K562 (cell line): ENCODE measurements around the gene TBX1. TPM values are rescaled to one million over a fixed set of nuclear protein-coding genes. Genes with fewer than 3 reads are reported as not detected.

ENCODE experiments used
- ATAC-seq: fragments of 200-7000 bp; cut with Tn5 transposase; 3 replicates; pipeline ENCODE4 v1.9.1; 2020; ENCODE audit warnings: moderate library complexity
- BruUV-seq: library from RNA; stranded (reverse); fragments of 400-500 nt; replicated peaks from 2 replicates; lab custom pipeline; 2021; lab: Mats Ljungman, UMichigan
- CTCF ChIA-PET: fragments of 300-600 bp; formaldehyde crosslinking; extraction: SDS; loops from one replicate; lab custom pipeline; 2021; ENCODE audit warnings: low intra/inter-chr PET ratio; lab: Yijun Ruan, JAX
- POLR2A ChIA-PET: fragments of 300-600, 350-650 bp; sonication (Branson Sonifier 250); formaldehyde crosslinking; extraction: SDS; loops from one replicate; lab custom pipeline; 2021; ENCODE audit warnings: antibody characterized with exemption, inconsistent platforms; lab: Yijun Ruan, JAX
- DNase-seq, 4 experiments: peaks; one replicate each; pipeline versions ENCODE4 v3.0.0 to v3.0.0-alpha.2; 2011 to 2018; ENCODE audit warnings: low spot score in 3 of 4, mixed read lengths in 3 of 4; ENCODE audit errors: extremely low read depth in 1 of 4
- FAIRE-seq: peaks from 2 replicates; lab custom pipeline; 2011; peaks lifted over from hg19 to GRCh38; lab: Jason Lieb, UNC
- H2AFZ ChIP-seq: 2 replicates; pipeline ENCODE4 v1.6.0; 2011; ENCODE audit warnings: low read depth, low read length, control low read depth, inconsistent platforms
- H3K27ac ChIP-seq: fragments of 200-600 bp; 3 replicates; pipeline ENCODE4 v1.8.0; 2011; ENCODE audit warnings: low read depth, mild to moderate bottlenecking, control low read depth, inconsistent platforms, low read length, moderate library complexity, mixed read lengths; ENCODE audit errors: extremely low read depth
- H3K27me3 ChIP-seq, 2 experiments: fragments of 300-600 bp in 1 of 2; 2 replicates in 1 of 2; 3 replicates in 1 of 2; pipeline versions ENCODE4 v1.6.0 to v1.8.0; 2011; ENCODE audit warnings: inconsistent platforms in 2 of 2, low read length in 2 of 2, mild to moderate bottlenecking in 1 of 2, mixed read lengths in 1 of 2, moderate library complexity in 1 of 2; ENCODE audit not compliant: control insufficient read depth in 2 of 2, insufficient read depth in 2 of 2
- H3K36me3 ChIP-seq: fragments of 300-600 bp; 3 replicates; pipeline ENCODE4 v1.8.0; 2011; ENCODE audit warnings: mild to moderate bottlenecking, low read length, inconsistent platforms; ENCODE audit not compliant: control insufficient read depth, insufficient read depth
- H3K4me1 ChIP-seq, 2 experiments: fragments of 200-600 bp in 1 of 2; replicated peaks in 1 of 2; 2 replicates in 1 of 2; 3 replicates in 1 of 2; pipeline versions ENCODE4 v1.5.1 to v1.8.0; 2011; ENCODE audit warnings: inconsistent platforms in 2 of 2, low read length in 2 of 2, mild to moderate bottlenecking in 1 of 2, mixed read lengths in 1 of 2, moderate library complexity in 1 of 2; ENCODE audit not compliant: control insufficient read depth in 2 of 2, insufficient read depth in 2 of 2
- H3K4me2 ChIP-seq: 2 replicates; pipeline ENCODE4 v1.6.1; 2011; ENCODE audit warnings: low read length, control low read depth, inconsistent platforms, mixed read lengths; ENCODE audit not compliant: insufficient read depth
- H3K4me3 ChIP-seq: fragments of 200-600 bp; sonication (generic), shearing (Covaris generic); 2 replicates; pipeline ENCODE4 v1.5.1; 2016; ENCODE audit warnings: control low read depth, inconsistent platforms
- H3K79me2 ChIP-seq: fragments of 200-600 bp; 3 replicates; pipeline ENCODE4 v1.8.0; 2011; ENCODE audit warnings: low read length, inconsistent platforms; ENCODE audit not compliant: control insufficient read depth, insufficient read depth
- H3K9ac ChIP-seq, 2 experiments: 2 replicates each; pipeline versions ENCODE4 v1.6.0 to v1.6.1; 2011; ENCODE audit warnings: low read depth in 2 of 2, low read length in 2 of 2, control low read depth in 1 of 2, inconsistent platforms in 1 of 2, mild to moderate bottlenecking in 1 of 2, mixed read lengths in 1 of 2; ENCODE audit not compliant: insufficient read depth in 1 of 2
- H3K9me1 ChIP-seq: one replicate; pipeline ENCODE4 v1.6.0; 2011; ENCODE audit warnings: inconsistent platforms, mild to moderate bottlenecking, low read length, moderate library complexity; ENCODE audit not compliant: control insufficient read depth, insufficient read depth
- H3K9me3 ChIP-seq: replicated peaks from 2 replicates; pipeline ENCODE4 v1.5.1; 2011; ENCODE audit warnings: low read depth, low read length, inconsistent platforms; ENCODE audit not compliant: control insufficient read depth, insufficient read depth
- H4K20me1 ChIP-seq: replicated peaks from 2 replicates; pipeline ENCODE4 v1.6.1; 2011; ENCODE audit warnings: low read length, inconsistent platforms, mixed read lengths; ENCODE audit not compliant: control insufficient read depth, insufficient read depth
- ASH1L ChIP-seq: fragments of 450-650 bp; IDR thresholded peaks from 2 replicates; pipeline ENCODE4 v1.6.1; 2018; ENCODE audit warnings: borderline replicate concordance, mild to moderate bottlenecking, low read depth; ENCODE audit not compliant: partially characterized antibody
- BRCA1 ChIP-seq, 2 experiments: fragments of 450-650 bp in 1 of 2; sonication (generic) in 1 of 2; formaldehyde crosslinking in 1 of 2; IDR thresholded peaks; 2 replicates each; pipeline versions ENCODE4 v1.5.0 to v1.6.1; 2017 to 2020; ENCODE audit warnings: mild to moderate bottlenecking in 1 of 2, missing genetic modification reagents in 1 of 2
- CGGBP1 ChIP-seq: fragments of 250-450 bp; sonication (Bioruptor Pico); IDR thresholded peaks from 2 replicates; pipeline ENCODE4 v1.9.0; 2021; ENCODE audit warnings: mild to moderate bottlenecking
- MCM3 ChIP-seq: fragments of 450-650 bp; IDR thresholded peaks from 2 replicates; pipeline ENCODE4 v1.6.1; 2016
- OTX1 ChIP-seq: fragments of 450-650 bp; formaldehyde crosslinking; IDR thresholded peaks from 2 replicates; pipeline ENCODE4 v1.4.0; 2022; ENCODE audit warnings: mild to moderate bottlenecking
- STAT6 ChIP-seq: sonication (generic); formaldehyde crosslinking; IDR thresholded peaks from 2 replicates; pipeline ENCODE4 v1.8.1; 2023; ENCODE audit warnings: mild to moderate bottlenecking, missing genetic modification reagents
- TAF9B ChIP-seq: fragments of 450-650 bp; IDR thresholded peaks from 2 replicates; pipeline ENCODE4 v1.6.1; 2018; ENCODE audit warnings: mild to moderate bottlenecking; ENCODE audit not compliant: partially characterized antibody
- THAP12 ChIP-seq: fragments of 250-450 bp; sonication (Bioruptor Pico); IDR thresholded peaks from 2 replicates; pipeline ENCODE4 v1.9.0; 2021; ENCODE audit warnings: mild to moderate bottlenecking, inconsistent platforms
- THRB ChIP-seq: fragments of 450-650 bp; formaldehyde crosslinking; conservative IDR thresholded peaks from 2 replicates; pipeline ENCODE4 v1.4.0; 2022; ENCODE audit warnings: mild to moderate bottlenecking, missing genetic modification characterization
- ZBTB26 ChIP-seq: fragments of 450-650 bp; formaldehyde crosslinking; IDR thresholded peaks from 2 replicates; pipeline ENCODE4 v1.4.0; 2022; ENCODE audit warnings: missing genetic modification characterization
- ZNF696 ChIP-seq: fragments of 250-450 bp; sonication (Bioruptor Pico); conservative IDR thresholded peaks from 2 replicates; pipeline ENCODE4 v1.4.0; 2020; ENCODE audit warnings: mild to moderate bottlenecking, moderate library complexity
- WGBS: fragments of 100-300 bp; shearing (Covaris generic); methylation state at CpG from one replicate; pipeline ENCODE4 v1.1.6; 2016; ENCODE audit warnings: low coverage, mixed read lengths; ENCODE audit not compliant: insufficient coverage; ENCODE audit errors: missing lambda C conversion rate; 5-methylcytosine and 5-hydroxymethylcytosine counted together
- in situ Hi-C: fragments of 300-500 bp; cut with MboI; formaldehyde crosslinking; loops from 4 replicates; pipeline ENCODE4 v1.15.0; 2018; ENCODE audit warnings: inconsistent platforms, mixed read lengths
- intact Hi-C: fragments of 100-400 bp; cut with micrococcal nuclease; formaldehyde crosslinking; loops from 2 replicates; pipeline ENCODE4 v1.14.2; 2022
- polyA plus RNA-seq, 8 experiments: library from polyadenylated mRNA; depleted of rRNA in 4 of 8; stranded (reverse) in 5 of 8; unstranded in 3 of 8; fragments of >200 nt; fragmentation: Nextera tagmentation in 2 of 8; fragmentation: Illumina TruSeq in 1 of 8; extraction: Ambion mirVana in 2 of 8; extraction: Trizol in 1 of 8; gene quantifications; 2 replicates each; pipeline versions ENCODE4 v1.2.1 to v1.2.3, GENCODE V29; 2011 to 2014; ENCODE audit warnings: inconsistent platforms in 1 of 8, missing spikeins in 1 of 8
- total RNA-seq, 7 experiments: library from RNA; depleted of rRNA in 6 of 7; stranded (reverse); fragments of >200 nt in 6 of 7; fragmentation: Illumina TruSeq in 2 of 7; extraction: Trizol in 2 of 7; gene quantifications; 2 replicates each; pipeline versions ENCODE4 v1.2.1 to v1.2.3, GENCODE V29; 2011 to 2021; ENCODE audit warnings: low replicate concordance in 1 of 7

The TBX1 gene
- total and polyA plus RNA-seq, 9 of the 15 experiments (the other 6 are each of a cell fraction or from before 2014, with no cell fraction given), result 0.07 to 35.0 (median 3.9) TPM

- no TSS peak for BruUV-seq
- peak overlapping the region in 1 of 2 experiments; percentile 66; a peak in 2 of 4 replicates for H3K9ac ChIP-seq
- H3K27me3 ChIP-seq, result peaks cover 56 to 82% of the 10 kb centered on the region in 2 experiments; a peak in 4 of 5 replicates
- H3K4me3 ChIP-seq, result no peak overlapping the region
- no peaks in the 10 kb centered on the region for H3K36me3 ChIP-seq
- POLR2A ChIA-PET, result interaction anchor here (0.6 to 4.5 kb wide), 10 partner anchors 8 to 1277 kb away, joined by 3 to 37 read pairs (median 4); no protein-coding TSS in a partner anchor
- no peaks in the 10 kb centered on the region for H3K79me2 ChIP-seq
- no peaks in the 10 kb centered on the region for H3K9me1 ChIP-seq
- H3K4me1 ChIP-seq, result peaks cover 5 to 70% of the 10 kb centered on the region in 2 experiments
- H4K20me1 ChIP-seq, result peaks cover 50% of the 10 kb centered on the region
- intact Hi-C loops, result no loop called here
- no peak overlapping the region for H2AFZ ChIP-seq
- no peak for DNase-seq
- CTCF ChIA-PET, result no interaction called here
- 10% methylated on average over 26 of the region's 27 CpGs for WGBS
- H3K4me2 ChIP-seq, result no peak overlapping the region
- FAIRE-seq, result no peak
- in situ Hi-C loops, result no loop called here
- no peak for ATAC-seq
- H3K27ac ChIP-seq, result no peak overlapping the region
- H3K9me3 ChIP-seq, result no peaks in the 10 kb centered on the region; the same call in 1 of the 2 replicates
- TF ChIP-seq THAP12 (0 out of 2 replicates have a peak, but pooled peaks have one; percentile 39), ASH1L (no peak), TAF9B (no peak), BRCA1 (IDR thresholded peaks at IDR 0.05) (no peak), BRCA1 (CRISPR knock-in tag; IDR thresholded peaks at IDR 0.05) (no peak), CGGBP1 (CRISPR knock-in tag) (no peak), THRB (0 out of 2 replicates have a peak, but pooled peaks have one; percentile 52), ZNF696 (CRISPR knock-in tag) (no peak), MCM3 (peak; percentile 80; the same call in 1 of the 2 replicates), ZBTB26 (CRISPR knock-in tag) (0 out of 2 replicates have a peak, but pooled peaks have one; percentile 32), OTX1 (CRISPR knock-in tag) (0 out of 2 replicates have a peak, but pooled peaks have one; percentile 15), STAT6 (CRISPR knock-in tag) (peak; percentile 71; the same call in 1 of the 2 replicates)
Observed at GRCh38 chr22:19750507-19751490, 9.8 kb upstream of the TBX1 start.
